Kidney (tissue), 14 donors: Measurements from ENCODE around the gene TNS4. TPM values are rescaled to one million over a fixed set of nuclear protein-coding genes. Genes with fewer than 3 reads are reported as not detected.

Source experiments
- DNase-seq, 5 donors: peaks; one replicate each; pipeline ENCODE4 v3.0.0-alpha.2; 2013 to 2020
- FAIRE-seq: peaks from 2 replicates; lab custom pipeline; 2012; peaks lifted over from hg19 to GRCh38; lab: Jason Lieb, UNC
- H3K27ac ChIP-seq, 2 donors: one replicate each; pipeline ENCODE4 v1.7.0; 2013; ENCODE audit warnings: low read depth in 2 of 2, low read length in 2 of 2, inconsistent platforms in 1 of 2
- H3K27me3 ChIP-seq: one replicate; pipeline ENCODE4 v1.7.1; 2013; ENCODE audit warnings: low read length, inconsistent platforms; ENCODE audit not compliant: control insufficient read depth, insufficient read depth
- H3K36me3 ChIP-seq, 3 donors: one replicate each; pipeline versions ENCODE4 v1.7.0 to v1.7.1; 2013; ENCODE audit warnings: low read length in 3 of 3, control low read depth in 1 of 3, inconsistent platforms in 1 of 3; ENCODE audit not compliant: insufficient read depth in 3 of 3, control insufficient read depth in 2 of 3
- H3K4me1 ChIP-seq, 3 donors: one replicate each; pipeline versions ENCODE4 v1.7.0 to v1.7.1; 2013; ENCODE audit warnings: low read length in 3 of 3, inconsistent platforms in 1 of 3, low read depth in 1 of 3; ENCODE audit not compliant: control insufficient read depth in 2 of 3, insufficient read depth in 2 of 3
- H3K4me3 ChIP-seq, 3 donors: one replicate each; pipeline versions ENCODE4 v1.7.0 to v1.8.1; 2013; ENCODE audit warnings: low read length in 3 of 3, control low read depth in 1 of 3, inconsistent platforms in 1 of 3
- H3K9ac ChIP-seq, 3 donors: one replicate each; pipeline versions ENCODE4 v1.7.0 to v1.7.1; 2013; ENCODE audit warnings: low read length in 3 of 3, control low read depth in 1 of 3, inconsistent platforms in 1 of 3
- H3K9me3 ChIP-seq, 3 donors: one replicate each; pipeline versions ENCODE4 v1.7.0 to v1.7.1; 2013; ENCODE audit warnings: low read length in 3 of 3, control low read depth in 1 of 3, inconsistent platforms in 1 of 3; ENCODE audit not compliant: control insufficient read depth in 2 of 3, insufficient read depth in 1 of 3
- CTCF ChIP-seq: IDR thresholded peaks from 3 replicates; pipeline ENCODE4 v1.5.1; 2012; ENCODE audit warnings: mild to moderate bottlenecking, moderate library complexity, borderline replicate concordance; ENCODE audit not compliant: insufficient read depth; ENCODE audit errors: extremely low read depth
- intact Hi-C: fragments of 100-400 bp; cut with DNase I; formaldehyde crosslinking; loops from one replicate; pipeline ENCODE4 v1.11.1; 2022
- polyA plus RNA-seq: library from polyadenylated mRNA; stranded (reverse); fragments of 350-450 nt; fragmentation: Illumina TruSeq; extraction: RNeasy Lipid Tissue Mini Kit (QIAGEN cat#74804); gene quantifications from one replicate; pipeline ENCODE4 v1.2.3, GENCODE V29; 2014; ENCODE audit warnings: low read depth, low replicate concordance; ENCODE audit not compliant: insufficient read depth
- total RNA-seq: library from RNA; stranded (reverse); fragmentation: NEBNext Ultra II Directional; extraction: Animal tissue kit (Norgen Biotek cat#: 25700); gene quantifications from one replicate; pipeline ENCODE4 v1.2.1, GENCODE V29; 2021
- donor health status: control.
- donor health status: control.
- donor health status: control.
- donor health status: control.
- donor health status: control.
- donor health status: DM: yes; HTN: yes; CAD: no.
- donor health status: Normal renal cell carcinoma (clear cell type).

The TNS4 gene
- total and polyA plus RNA-seq, 2 donors from 2014 or later = 0.31 to 2.2 TPM

GRCh38 chr17:40454613-40454995 is 46.8 kb downstream of the TNS4 start:
- peaks cover 8 to 57% (median 47%) of the 10 kb centered on the region in 3 donors for H3K4me1 ChIP-seq

GRCh38 chr17:40453881-40454612 is 47.4 kb downstream of the TNS4 start:
- DNase-seq = peak in 2 of 5 donors; percentile 31 to 62
- H3K9me3 ChIP-seq = no peaks in the 10 kb centered on the region
- no peak overlapping the region for H3K9ac ChIP-seq
- peak overlapping the region in 1 of 2 donors; percentile 34 for H3K27ac ChIP-seq
- no peak for FAIRE-seq
- no peak overlapping the region for H3K4me3 ChIP-seq
- peaks cover 0 to 46% (median 19%) of the 10 kb centered on the region in 3 donors for H3K36me3 ChIP-seq
- H3K4me1 ChIP-seq = peaks cover 7 to 56% (median 43%) of the 10 kb centered on the region in 3 donors
- no peak for TF ChIP-seq CTCF
- no peaks in the 10 kb centered on the region for H3K27me3 ChIP-seq
- intact Hi-C loops = no loop called here

More at GRCh38 chr17:40454613-40454995, 46.8 kb downstream of the TNS4 start:
- Histone ChIP-seq H3K27ac (peak overlapping the region in 1 of 2 donors; percentile 34), H3K9me3 (no peaks in the 10 kb centered on the region), H3K36me3 (peaks cover 0 to 46% (median 19%) of the 10 kb centered on the region in 3 donors), H3K4me3 (no peak overlapping the region), H3K27me3 (no peaks in the 10 kb centered on the region), H3K9ac (no peak overlapping the region)
- no peak for FAIRE-seq
- intact Hi-C loops = no loop called here
- peak in 2 of 5 donors; percentile 19 to 22 for DNase-seq
- no peak for TF ChIP-seq CTCF

GRCh38 chr17:40452921-40453378 is 48.5 kb downstream of the TNS4 start:
- peaks cover 3 to 62% (median 43%) of the 10 kb centered on the region in 3 donors for H3K4me1 ChIP-seq
- H3K27ac ChIP-seq = peak overlapping the region in 1 of 2 donors; percentile 79
- H3K9me3 ChIP-seq = no peaks in the 10 kb centered on the region
- H3K4me3 ChIP-seq = no peak overlapping the region
- H3K36me3 ChIP-seq = peaks cover 0 to 52% (median 19%) of the 10 kb centered on the region in 3 donors
- no peak for TF ChIP-seq CTCF
- intact Hi-C loops = no loop called here
- H3K27me3 ChIP-seq = no peaks in the 10 kb centered on the region
- DNase-seq (peak in 2 of 5 donors; percentile 39 to 72), FAIRE-seq (no peak)
- H3K9ac ChIP-seq = no peak overlapping the region
